ENCODE results near the gene PIP4K2B. TPM values are rescaled to one million over a fixed set of nuclear protein-coding genes. Genes with fewer than 3 reads are reported as not detected.

Gene PIP4K2B
- total and polyA plus RNA-seq, 9 of the 15 experiments (the other 6 are each of a cell fraction or from before 2014, with no cell fraction given), result 3.7 to 29.9 (median 23.0) TPM

DNA sequence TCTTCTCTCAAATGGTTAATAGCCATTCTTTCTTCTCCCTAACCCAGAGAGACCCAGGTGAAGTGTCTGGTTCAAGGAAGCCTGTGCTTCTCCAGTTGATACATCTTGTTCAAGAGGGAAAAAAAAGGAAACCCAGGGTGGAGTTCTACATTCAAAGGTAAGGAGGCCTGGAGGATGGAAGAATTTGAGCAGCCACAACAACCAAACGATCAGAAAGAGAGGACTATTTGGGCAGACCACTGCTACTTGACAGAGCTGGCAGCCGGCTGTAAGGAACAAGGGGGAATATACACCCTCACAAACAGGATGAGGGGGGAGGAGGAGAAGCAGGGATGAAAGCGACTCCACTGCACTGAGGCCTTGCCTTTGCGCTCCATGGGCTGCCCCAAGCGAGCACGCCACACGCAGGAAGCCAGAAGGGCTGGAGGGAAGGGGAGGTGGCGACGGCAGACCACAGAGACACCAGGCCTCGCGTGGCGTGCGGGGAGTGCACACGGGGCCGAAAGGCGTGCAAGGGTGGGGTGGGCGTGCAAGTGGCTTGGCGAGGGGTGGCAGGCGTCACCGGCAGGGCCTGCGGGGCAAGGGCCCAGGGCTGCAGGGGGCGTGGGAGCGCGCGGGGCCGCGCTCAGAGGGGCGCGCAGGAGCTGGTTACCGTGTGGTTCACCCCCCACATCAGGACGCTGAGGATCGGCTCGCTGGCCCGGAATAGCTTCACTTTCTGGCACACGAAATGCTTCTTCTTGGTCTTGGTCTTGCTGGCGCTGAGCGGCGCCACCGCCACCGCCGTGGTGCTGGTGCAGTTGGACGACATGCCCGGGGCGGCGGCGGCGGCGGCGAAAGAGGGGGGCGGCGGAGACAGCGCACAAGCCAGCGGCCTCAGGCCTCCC, 499 bp downstream of the PIP4K2B start (continued):
- TF ChIP-seq, protein P1, sequence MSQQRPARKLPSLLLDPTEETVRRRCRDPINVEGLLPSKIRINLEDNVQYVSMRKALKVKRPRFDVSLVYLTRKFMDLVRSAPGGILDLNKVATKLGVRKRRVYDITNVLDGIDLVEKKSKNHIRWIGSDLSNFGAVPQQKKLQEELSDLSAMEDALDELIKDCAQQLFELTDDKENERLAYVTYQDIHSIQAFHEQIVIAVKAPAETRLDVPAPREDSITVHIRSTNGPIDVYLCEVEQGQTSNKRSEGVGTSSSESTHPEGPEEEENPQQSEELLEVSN (IDR thresholded peaks at IDR 0.05; ENCODE audit: borderline replicate concordance in 1 of 2, extremely low read depth in 1 of 2, insufficient read depth in 1 of 2, insufficient read length in 1 of 2, low read depth in 1 of 2, low read length in 1 of 2, poor library complexity in 1 of 2, severe bottlenecking in 1 of 2), result peak; percentile 53 to 56
- TF ChIP-seq, protein P2, sequence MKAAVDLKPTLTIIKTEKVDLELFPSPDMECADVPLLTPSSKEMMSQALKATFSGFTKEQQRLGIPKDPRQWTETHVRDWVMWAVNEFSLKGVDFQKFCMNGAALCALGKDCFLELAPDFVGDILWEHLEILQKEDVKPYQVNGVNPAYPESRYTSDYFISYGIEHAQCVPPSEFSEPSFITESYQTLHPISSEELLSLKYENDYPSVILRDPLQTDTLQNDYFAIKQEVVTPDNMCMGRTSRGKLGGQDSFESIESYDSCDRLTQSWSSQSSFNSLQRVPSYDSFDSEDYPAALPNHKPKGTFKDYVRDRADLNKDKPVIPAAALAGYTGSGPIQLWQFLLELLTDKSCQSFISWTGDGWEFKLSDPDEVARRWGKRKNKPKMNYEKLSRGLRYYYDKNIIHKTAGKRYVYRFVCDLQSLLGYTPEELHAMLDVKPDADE (conservative IDR thresholded peaks at IDR 0.05; ENCODE audit: control insufficient read depth, low read depth, low read length), result peak; percentile 77
- no peak for TF ChIP-seq TRIM24 (IDR thresholded peaks at IDR 0.05)
- no peak for TF ChIP-seq SPI1 (IDR thresholded peaks at IDR 0.05; ENCODE audit: borderline replicate concordance, low read depth, low read length)
- peak; percentile 55 for TF ChIP-seq HNRNPLL (IDR thresholded peaks at IDR 0.05; ENCODE audit: low read depth, low read length, poor library complexity, severe bottlenecking)
- no peak for TF ChIP-seq ZNF282 (CRISPR knock-in tag; IDR thresholded peaks at IDR 0.05)
- TF ChIP-seq TAF7 (tag; IDR thresholded peaks at IDR 0.05), result no peak
- peak; percentile 17 to 55; a peak in 2 of 4 replicates for TF ChIP-seq NRF1 (conservative IDR thresholded peaks at IDR 0.05 in 1 of 2, IDR thresholded peaks at IDR 0.05 in 1 of 2)
- TF ChIP-seq CXXC5 (CRISPR knock-in tag; IDR thresholded peaks at IDR 0.05), result no peak
- TF ChIP-seq CHD2 (IDR thresholded peaks at IDR 0.05; ENCODE audit: low read depth, low read length), result no peak; the same call in 1 of the 2 replicates
- TF ChIP-seq ZNF561 (CRISPR knock-in tag; conservative IDR thresholded peaks at IDR 0.05), result no peak
- no peak for TF ChIP-seq ZNF197 (CRISPR knock-in tag; IDR thresholded peaks at IDR 0.05; ENCODE audit: low read depth)
- TF ChIP-seq POLR2A (conservative IDR thresholded peaks at IDR 0.05), result no peak
- no peak for TF ChIP-seq U2AF2 (optimal IDR thresholded peaks at IDR 0.05; ENCODE audit: low read depth, low read length)
- no peak for TF ChIP-seq ZNF12 (CRISPR knock-in tag; IDR thresholded peaks at IDR 0.05)
- TF ChIP-seq CBX5 (IDR thresholded peaks at IDR 0.05; ENCODE audit: borderline replicate concordance, low read depth), result no peak
- TF ChIP-seq NFE2L1 (tag; IDR thresholded peaks at IDR 0.05; ENCODE audit: borderline replicate concordance, low read depth), result no peak
- no peak for TF ChIP-seq TOE1 (IDR thresholded peaks at IDR 0.05; ENCODE audit: borderline replicate concordance)
- no peak for TF ChIP-seq TOE1 (CRISPR knock-in tag; IDR thresholded peaks at IDR 0.05; ENCODE audit: borderline replicate concordance, low read depth)
- no peak for TF ChIP-seq THRAP3 (IDR thresholded peaks at IDR 0.05; ENCODE audit: borderline replicate concordance)
- TF ChIP-seq DPF2 (IDR thresholded peaks at IDR 0.05), result no peak; the same call in 1 of the 2 replicates
- no peak for TF ChIP-seq NR2F6 (CRISPR knock-in tag; IDR thresholded peaks at IDR 0.05)
- TF ChIP-seq KDM5B (IDR thresholded peaks at IDR 0.05; ENCODE audit: insufficient replicate concordance, low read depth, low read length), result peak; percentile 32
- no peak for TF ChIP-seq HEY1 (CRISPR knock-in tag; IDR thresholded peaks at IDR 0.05; ENCODE audit: borderline replicate concordance)
- no peak for TF ChIP-seq ZNF146 (CRISPR knock-in tag; IDR thresholded peaks at IDR 0.05; ENCODE audit: unreplicated experiment)
- no peak for TF ChIP-seq NCOA1 (IDR thresholded peaks at IDR 0.05; ENCODE audit: low read depth)
- no peak for TF ChIP-seq ETS2 (tag; IDR thresholded peaks at IDR 0.05; ENCODE audit: borderline replicate concordance, poor library complexity, severe bottlenecking)
- peak; percentile 49; the same call in 1 of the 2 replicates for TF ChIP-seq PHF8 (IDR thresholded peaks at IDR 0.05; ENCODE audit: borderline replicate concordance, low read length)
